HEK293 (cell line): ENCODE measurements around the gene OGFOD2.

ENCODE experiments used
- CTCF ChIA-PET: fragments of 350-600 bp; formaldehyde crosslinking; extraction: SDS; loops from one replicate; lab custom pipeline; 2021; ENCODE audit warnings: antibody characterized with exemption; lab: Yijun Ruan, JAX
- POLR2A ChIA-PET: fragments of 300-600 bp; formaldehyde crosslinking; extraction: SDS; loops from one replicate; lab custom pipeline; 2020; ENCODE audit warnings: antibody characterized with exemption, inconsistent platforms; lab: Yijun Ruan, JAX
- H3K27ac ChIP-seq: fragments of 200-500 bp; sonication (Bioruptor generic); 2 replicates; pipeline ENCODE4 v1.5.1; 2014; ENCODE audit warnings: low read depth, low read length, control low read depth, inconsistent platforms; ENCODE audit errors: extremely low read depth
- H3K36me3 ChIP-seq, 2 experiments: fragments of 200-500 bp in 1 of 2; sonication (Bioruptor generic) in 1 of 2; 1 replicate in 1 of 2; 2 replicates in 1 of 2; pipeline ENCODE4 v1.5.1; 2014 to 2017; ENCODE audit warnings: inconsistent platforms in 2 of 2, low read length in 2 of 2; ENCODE audit not compliant: control insufficient read depth in 2 of 2, insufficient read depth in 1 of 2
- H3K4me1 ChIP-seq: fragments of 200-500 bp; sonication (Bioruptor generic); 2 replicates; pipeline ENCODE4 v1.5.1; 2014; ENCODE audit warnings: mild to moderate bottlenecking, low read length, inconsistent platforms; ENCODE audit not compliant: control insufficient read depth, insufficient read depth
- H3K4me3 ChIP-seq: 2 replicates; pipeline ENCODE4 v1.5.1; 2011; ENCODE audit warnings: low read depth, mild to moderate bottlenecking, control low read depth, low read length, moderate library complexity
- H3K9me3 ChIP-seq: fragments of 200-500 bp; sonication (Bioruptor generic); 2 replicates; pipeline ENCODE4 v1.5.1; 2014; ENCODE audit warnings: low read depth, low read length, inconsistent platforms; ENCODE audit not compliant: control insufficient read depth, insufficient read depth
- BCL11B ChIP-seq: fragments of 450-650 bp; formaldehyde crosslinking; IDR thresholded peaks from 2 replicates; pipeline ENCODE4 v1.5.1; 2016; ENCODE audit warnings: low read depth, missing biosample characterization, missing genetic modification characterization
- GLIS1 ChIP-seq: fragments of 450-650 bp; formaldehyde crosslinking; IDR thresholded peaks from 2 replicates; pipeline ENCODE4 v1.5.1; 2016; ENCODE audit warnings: missing biosample characterization, missing genetic modification characterization
- GLIS2 ChIP-seq: fragments of 450-650 bp; formaldehyde crosslinking; IDR thresholded peaks from 2 replicates; pipeline ENCODE4 v1.5.1; 2016; ENCODE audit warnings: missing biosample characterization, missing genetic modification characterization
- MEIS1 ChIP-seq: sonication (generic); formaldehyde crosslinking; IDR thresholded peaks from 2 replicates; pipeline ENCODE4 v1.8.1; 2022; ENCODE audit warnings: missing genetic modification reagents, mild to moderate bottlenecking, borderline replicate concordance
- ZBTB48 ChIP-seq: fragments of 450-650 bp; formaldehyde crosslinking; IDR thresholded peaks from 2 replicates; pipeline ENCODE4 v1.5.1; 2016; ENCODE audit warnings: missing biosample characterization, missing genetic modification characterization
- ZBTB8A ChIP-seq: fragments of 450-650 bp; formaldehyde crosslinking; IDR thresholded peaks from 2 replicates; pipeline ENCODE4 v1.5.1; 2016; ENCODE audit warnings: missing biosample characterization, missing genetic modification characterization
- ZFP41 ChIP-seq: fragments of 450-650 bp; formaldehyde crosslinking; IDR thresholded peaks from 2 replicates; pipeline ENCODE4 v1.5.1; 2016; ENCODE audit warnings: missing biosample characterization, missing genetic modification characterization, borderline replicate concordance
- ZNF155 ChIP-seq: fragments of 450-650 bp; formaldehyde crosslinking; IDR thresholded peaks from 2 replicates; pipeline ENCODE4 v1.5.1; 2016; ENCODE audit warnings: missing biosample characterization, missing genetic modification characterization
- ZNF184 ChIP-seq: fragments of 450-650 bp; IDR thresholded peaks from 2 replicates; pipeline ENCODE4 v1.5.1; 2018; ENCODE audit warnings: missing biosample characterization, mild to moderate bottlenecking, missing genetic modification characterization
- ZNF335 ChIP-seq: fragments of 450-650 bp; formaldehyde crosslinking; conservative IDR thresholded peaks from 2 replicates; pipeline ENCODE4 v1.5.1; 2016; ENCODE audit warnings: missing biosample characterization, missing genetic modification characterization
- ZNF354C ChIP-seq: fragments of 450-650 bp; formaldehyde crosslinking; IDR thresholded peaks from 2 replicates; pipeline ENCODE4 v1.5.1; 2016; ENCODE audit warnings: missing biosample characterization, missing genetic modification characterization, low read depth, borderline replicate concordance
- ZNF624 ChIP-seq: fragments of 450-650 bp; formaldehyde crosslinking; IDR thresholded peaks from 2 replicates; pipeline ENCODE4 v1.5.1; 2017; ENCODE audit warnings: missing biosample characterization, missing genetic modification characterization
- ZNF626 ChIP-seq: fragments of 450-650 bp; sonication (Bioruptor Pico); formaldehyde crosslinking; IDR thresholded peaks from 2 replicates; pipeline ENCODE4 v1.5.1; 2018; ENCODE audit warnings: missing biosample characterization, missing genetic modification characterization, inconsistent platforms
- ZNF707 ChIP-seq: fragments of 450-650 bp; formaldehyde crosslinking; IDR thresholded peaks from 2 replicates; pipeline ENCODE4 v1.5.1; 2016; ENCODE audit warnings: missing biosample characterization, missing genetic modification characterization
- ZSCAN16 ChIP-seq: fragments of 450-650 bp; formaldehyde crosslinking; IDR thresholded peaks from 2 replicates; pipeline ENCODE4 v1.5.1; 2016; ENCODE audit warnings: missing biosample characterization, missing genetic modification characterization
- ZXDB ChIP-seq: fragments of 450-650 bp; formaldehyde crosslinking; IDR thresholded peaks from 2 replicates; pipeline ENCODE4 v1.5.1; 2016; ENCODE audit warnings: missing biosample characterization, missing genetic modification characterization
- TF ChIP-seq, protein P1 (sequence below): fragments of 450-650 bp; formaldehyde crosslinking; IDR thresholded peaks from 2 replicates; pipeline ENCODE4 v1.5.1; 2016; ENCODE audit warnings: missing biosample characterization, missing genetic modification characterization
- TF ChIP-seq, protein P2 (sequence below): fragments of 450-650 bp; formaldehyde crosslinking; conservative IDR thresholded peaks from 2 replicates; pipeline ENCODE4 v1.5.1; 2016; ENCODE audit warnings: low read depth, missing biosample characterization, missing genetic modification characterization
- TF ChIP-seq, protein P3 (sequence below): fragments of 450-650 bp; formaldehyde crosslinking; IDR thresholded peaks from 2 replicates; pipeline ENCODE4 v1.5.1; 2016; ENCODE audit warnings: missing biosample characterization, missing genetic modification characterization
- TF ChIP-seq, protein P4 (sequence below): fragments of 450-650 bp; formaldehyde crosslinking; conservative IDR thresholded peaks from 2 replicates; pipeline ENCODE4 v1.5.1; 2016; ENCODE audit warnings: low read depth, missing biosample characterization, missing genetic modification characterization

Gene OGFOD2

DNA sequence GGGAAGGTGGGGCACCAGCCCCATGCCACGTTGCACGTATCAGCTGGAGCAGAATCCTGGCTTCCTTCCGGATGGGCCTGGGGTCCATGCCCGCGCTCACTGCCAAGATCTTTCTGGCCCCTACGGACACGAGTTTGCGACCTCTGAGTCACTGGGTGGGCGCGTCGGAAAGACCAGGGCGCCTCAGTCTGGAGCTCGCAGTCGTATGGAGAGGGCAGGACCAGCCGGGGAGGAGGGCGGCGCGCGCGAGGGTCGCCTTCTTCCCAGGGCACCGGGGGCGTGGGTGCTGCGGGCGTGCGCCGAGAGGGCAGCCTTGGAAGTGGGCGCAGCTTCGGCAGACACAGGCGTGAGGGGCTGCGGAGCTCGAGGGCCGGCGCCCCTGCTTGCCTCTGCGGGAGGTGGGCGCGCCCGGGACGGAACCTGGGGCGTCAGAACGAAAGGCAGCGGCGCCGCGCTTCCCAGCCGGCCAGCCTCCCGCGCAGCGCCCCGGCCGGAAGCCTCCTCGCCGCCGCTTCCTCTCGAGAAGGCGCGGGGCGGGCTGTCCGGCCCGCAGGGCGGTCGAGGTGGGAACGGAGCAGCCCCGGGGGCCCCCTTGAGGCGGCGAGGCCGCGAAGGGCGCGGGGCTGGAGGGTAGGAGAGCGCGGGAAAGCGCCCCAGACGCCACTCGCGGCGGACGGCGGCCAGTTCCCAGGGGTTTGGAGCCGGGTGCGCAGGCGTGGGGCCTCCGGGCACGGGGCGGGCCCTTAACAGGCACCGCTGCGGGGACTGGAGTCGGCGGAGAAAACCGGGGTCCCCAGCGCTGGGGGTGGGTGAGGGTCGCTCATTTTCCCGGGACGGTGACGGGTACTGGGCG is 5.4 kb downstream of the OGFOD2 start, which contains the start of gene ARL6IP4:
Gene ARL6IP4 (plus strand): TSS at position 499 of the 853 bp plus-strand sequence. CDS start 459 bp downstream, outside the sequence.
- ChIA-PET POLR2A (interaction anchor here (0.5 to 1.4 kb wide), 4 partner anchors 11 to 252 kb away, joined by 3 to 10 read pairs (median 6); partner anchors contain the start of genes ABCB9 and MPHOSPH9), CTCF (no interaction called here)
- peak within 1 kb of the TSS; percentile 87 for H3K27ac ChIP-seq
- H3K36me3 ChIP-seq, result peaks cover 0 to 53% of the 10 kb centered on the region in 2 experiments; a peak in 2 of 3 replicates
- peak within 1 kb of the TSS; percentile 53 for H3K4me3 ChIP-seq
- no peaks in the 10 kb centered on the region for H3K9me3 ChIP-seq
- H3K4me1 ChIP-seq, result peaks cover 15% of the 10 kb centered on the region
- no peak for TF ChIP-seq ZFP41 (tag by site-specific recombination)
- TF ChIP-seq ZBTB8A (tag by site-specific recombination), result peak; percentile 97
- TF ChIP-seq ZNF354C (tag by site-specific recombination), result no peak
- TF ChIP-seq GLIS1 (tag by site-specific recombination), result peak; percentile 94
- no peak for TF ChIP-seq ZSCAN16 (tag by site-specific recombination)
- no peak for TF ChIP-seq ZNF624 (tag by site-specific recombination)
- TF ChIP-seq MEIS1 (CRISPR knock-in tag), result no peak
- TF ChIP-seq ZNF335 (tag by site-specific recombination), result peak; percentile 32
- TF ChIP-seq BCL11B (tag by site-specific recombination), result no peak
- TF ChIP-seq, protein P1, sequence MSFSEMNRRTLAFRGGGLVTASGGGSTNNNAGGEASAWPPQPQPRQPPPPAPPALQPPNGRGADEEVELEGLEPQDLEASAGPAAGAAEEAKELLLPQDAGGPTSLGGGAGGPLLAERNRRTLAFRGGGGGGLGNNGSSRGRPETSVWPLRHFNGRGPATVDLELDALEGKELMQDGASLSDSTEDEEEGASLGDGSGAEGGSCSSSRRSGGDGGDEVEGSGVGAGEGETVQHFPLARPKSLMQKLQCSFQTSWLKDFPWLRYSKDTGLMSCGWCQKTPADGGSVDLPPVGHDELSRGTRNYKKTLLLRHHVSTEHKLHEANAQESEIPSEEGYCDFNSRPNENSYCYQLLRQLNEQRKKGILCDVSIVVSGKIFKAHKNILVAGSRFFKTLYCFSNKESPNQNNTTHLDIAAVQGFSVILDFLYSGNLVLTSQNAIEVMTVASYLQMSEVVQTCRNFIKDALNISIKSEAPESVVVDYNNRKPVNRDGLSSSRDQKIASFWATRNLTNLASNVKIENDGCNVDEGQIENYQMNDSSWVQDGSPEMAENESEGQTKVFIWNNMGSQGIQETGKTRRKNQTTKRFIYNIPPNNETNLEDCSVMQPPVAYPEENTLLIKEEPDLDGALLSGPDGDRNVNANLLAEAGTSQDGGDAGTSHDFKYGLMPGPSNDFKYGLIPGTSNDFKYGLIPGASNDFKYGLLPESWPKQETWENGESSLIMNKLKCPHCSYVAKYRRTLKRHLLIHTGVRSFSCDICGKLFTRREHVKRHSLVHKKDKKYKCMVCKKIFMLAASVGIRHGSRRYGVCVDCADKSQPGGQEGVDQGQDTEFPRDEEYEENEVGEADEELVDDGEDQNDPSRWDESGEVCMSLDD (tag by site-specific recombination), result peak; percentile 64; the same call in 1 of the 2 replicates
- TF ChIP-seq ZNF155 (tag by site-specific recombination), result no peak
- TF ChIP-seq, protein P2, sequence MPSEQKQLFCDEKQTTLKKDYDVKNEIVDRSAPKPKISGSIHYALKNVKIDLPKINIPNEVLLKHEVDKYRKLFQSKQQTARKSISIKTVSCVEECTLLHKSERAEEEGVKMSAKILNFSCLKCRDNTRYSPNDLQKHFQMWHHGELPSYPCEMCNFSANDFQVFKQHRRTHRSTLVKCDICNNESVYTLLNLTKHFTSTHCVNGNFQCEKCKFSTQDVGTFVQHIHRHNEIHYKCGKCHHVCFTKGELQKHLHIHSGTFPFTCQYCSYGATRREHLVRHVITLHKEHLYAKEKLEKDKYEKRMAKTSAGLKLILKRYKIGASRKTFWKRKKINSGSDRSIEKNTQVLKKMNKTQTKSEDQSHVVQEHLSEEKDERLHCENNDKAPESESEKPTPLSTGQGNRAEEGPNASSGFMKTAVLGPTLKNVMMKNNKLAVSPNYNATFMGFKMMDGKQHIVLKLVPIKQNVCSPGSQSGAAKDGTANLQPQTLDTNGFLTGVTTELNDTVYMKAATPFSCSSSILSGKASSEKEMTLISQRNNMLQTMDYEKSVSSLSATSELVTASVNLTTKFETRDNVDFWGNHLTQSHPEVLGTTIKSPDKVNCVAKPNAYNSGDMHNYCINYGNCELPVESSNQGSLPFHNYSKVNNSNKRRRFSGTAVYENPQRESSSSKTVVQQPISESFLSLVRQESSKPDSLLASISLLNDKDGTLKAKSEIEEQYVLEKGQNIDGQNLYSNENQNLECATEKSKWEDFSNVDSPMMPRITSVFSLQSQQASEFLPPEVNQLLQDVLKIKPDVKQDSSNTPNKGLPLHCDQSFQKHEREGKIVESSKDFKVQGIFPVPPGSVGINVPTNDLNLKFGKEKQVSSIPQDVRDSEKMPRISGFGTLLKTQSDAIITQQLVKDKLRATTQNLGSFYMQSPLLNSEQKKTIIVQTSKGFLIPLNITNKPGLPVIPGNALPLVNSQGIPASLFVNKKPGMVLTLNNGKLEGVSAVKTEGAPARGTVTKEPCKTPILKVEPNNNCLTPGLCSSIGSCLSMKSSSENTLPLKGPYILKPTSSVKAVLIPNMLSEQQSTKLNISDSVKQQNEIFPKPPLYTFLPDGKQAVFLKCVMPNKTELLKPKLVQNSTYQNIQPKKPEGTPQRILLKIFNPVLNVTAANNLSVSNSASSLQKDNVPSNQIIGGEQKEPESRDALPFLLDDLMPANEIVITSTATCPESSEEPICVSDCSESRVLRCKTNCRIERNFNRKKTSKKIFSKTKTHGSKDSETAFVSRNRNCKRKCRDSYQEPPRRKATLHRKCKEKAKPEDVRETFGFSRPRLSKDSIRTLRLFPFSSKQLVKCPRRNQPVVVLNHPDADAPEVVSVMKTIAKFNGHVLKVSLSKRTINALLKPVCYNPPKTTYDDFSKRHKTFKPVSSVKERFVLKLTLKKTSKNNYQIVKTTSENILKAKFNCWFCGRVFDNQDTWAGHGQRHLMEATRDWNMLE, result 0 out of 2 replicates have a peak, but pooled peaks have one; percentile 17
- no peak; the same call in 1 of the 2 replicates for TF ChIP-seq ZXDB (tag by site-specific recombination)
- no peak for TF ChIP-seq ZNF707 (tag by site-specific recombination)
- no peak for TF ChIP-seq ZNF626 (tag by site-specific recombination)
- TF ChIP-seq, protein P3, sequence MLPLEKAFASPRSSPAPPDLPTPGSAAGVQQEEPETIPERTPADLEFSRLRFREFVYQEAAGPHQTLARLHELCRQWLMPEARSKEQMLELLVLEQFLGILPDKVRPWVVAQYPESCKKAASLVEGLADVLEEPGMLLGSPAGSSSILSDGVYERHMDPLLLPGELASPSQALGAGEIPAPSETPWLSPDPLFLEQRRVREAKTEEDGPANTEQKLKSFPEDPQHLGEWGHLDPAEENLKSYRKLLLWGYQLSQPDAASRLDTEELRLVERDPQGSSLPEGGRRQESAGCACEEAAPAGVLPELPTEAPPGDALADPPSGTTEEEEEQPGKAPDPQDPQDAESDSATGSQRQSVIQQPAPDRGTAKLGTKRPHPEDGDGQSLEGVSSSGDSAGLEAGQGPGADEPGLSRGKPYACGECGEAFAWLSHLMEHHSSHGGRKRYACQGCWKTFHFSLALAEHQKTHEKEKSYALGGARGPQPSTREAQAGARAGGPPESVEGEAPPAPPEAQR (tag by site-specific recombination), result no peak
- peak; percentile 93 for TF ChIP-seq GLIS2 (tag by site-specific recombination)
- TF ChIP-seq ZBTB48 (tag by site-specific recombination), result peak; percentile 55; the same call in 1 of the 2 replicates
- TF ChIP-seq, protein P4, sequence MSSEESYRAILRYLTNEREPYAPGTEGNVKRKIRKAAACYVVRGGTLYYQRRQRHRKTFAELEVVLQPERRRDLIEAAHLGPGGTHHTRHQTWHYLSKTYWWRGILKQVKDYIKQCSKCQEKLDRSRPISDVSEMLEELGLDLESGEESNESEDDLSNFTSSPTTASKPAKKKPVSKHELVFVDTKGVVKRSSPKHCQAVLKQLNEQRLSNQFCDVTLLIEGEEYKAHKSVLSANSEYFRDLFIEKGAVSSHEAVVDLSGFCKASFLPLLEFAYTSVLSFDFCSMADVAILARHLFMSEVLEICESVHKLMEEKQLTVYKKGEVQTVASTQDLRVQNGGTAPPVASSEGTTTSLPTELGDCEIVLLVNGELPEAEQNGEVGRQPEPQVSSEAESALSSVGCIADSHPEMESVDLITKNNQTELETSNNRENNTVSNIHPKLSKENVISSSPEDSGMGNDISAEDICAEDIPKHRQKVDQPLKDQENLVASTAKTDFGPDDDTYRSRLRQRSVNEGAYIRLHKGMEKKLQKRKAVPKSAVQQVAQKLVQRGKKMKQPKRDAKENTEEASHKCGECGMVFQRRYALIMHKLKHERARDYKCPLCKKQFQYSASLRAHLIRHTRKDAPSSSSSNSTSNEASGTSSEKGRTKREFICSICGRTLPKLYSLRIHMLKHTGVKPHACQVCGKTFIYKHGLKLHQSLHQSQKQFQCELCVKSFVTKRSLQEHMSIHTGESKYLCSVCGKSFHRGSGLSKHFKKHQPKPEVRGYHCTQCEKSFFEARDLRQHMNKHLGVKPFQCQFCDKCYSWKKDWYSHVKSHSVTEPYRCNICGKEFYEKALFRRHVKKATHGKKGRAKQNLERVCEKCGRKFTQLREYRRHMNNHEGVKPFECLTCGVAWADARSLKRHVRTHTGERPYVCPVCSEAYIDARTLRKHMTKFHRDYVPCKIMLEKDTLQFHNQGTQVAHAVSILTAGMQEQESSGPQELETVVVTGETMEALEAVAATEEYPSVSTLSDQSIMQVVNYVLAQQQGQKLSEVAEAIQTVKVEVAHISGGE (tag by site-specific recombination), result peak; percentile 98
- 0 out of 2 replicates have a peak, but pooled peaks have one; percentile 18 for TF ChIP-seq ZNF184 (tag by site-specific recombination)
